AG04450 (cell line): ENCODE results near the gene OSM. TPM values are rescaled to one million over a fixed set of nuclear protein-coding genes. Genes with fewer than 3 reads are reported as not detected.
A peak's percentile ranks its signal among the peaks of the same experiment; 100 is the strongest.

Experiments
- CTCF ChIA-PET: fragments of 300-600, 350-600 bp; formaldehyde crosslinking; extraction: SDS; loops from one replicate; lab custom pipeline; 2022; ENCODE audit warnings: antibody characterized with exemption, inconsistent platforms; lab: Charles Lee
- POLR2A ChIA-PET: fragments of 350-600 bp; formaldehyde crosslinking; extraction: SDS; loops from one replicate; lab custom pipeline; 2021; ENCODE audit warnings: antibody characterized with exemption, inconsistent platforms; lab: Yijun Ruan, JAX
- DNase-seq: peaks from one replicate; pipeline ENCODE4 v3.0.0-alpha.2; 2011; ENCODE audit warnings: low read depth, low spot score
- H3K27ac ChIP-seq: one replicate; pipeline ENCODE4 v1.5.1; 2012; ENCODE audit warnings: low read depth, low read length, control low read depth
- H3K27me3 ChIP-seq: one replicate; pipeline ENCODE4 v1.6.0; 2012; ENCODE audit warnings: low read length; ENCODE audit not compliant: control insufficient read depth, insufficient read depth
- H3K4me3 ChIP-seq: 2 replicates; pipeline ENCODE4 v1.5.1; 2011; ENCODE audit warnings: mild to moderate bottlenecking, low read depth, low read length, control low read depth
- H3K9me3 ChIP-seq: 2 replicates; pipeline ENCODE4 v1.5.1; 2012; ENCODE audit warnings: low read length; ENCODE audit not compliant: control insufficient read depth, insufficient read depth
- polyA plus RNA-seq: library from polyadenylated mRNA; depleted of rRNA; stranded (reverse); fragments of >200 nt; gene quantifications from 2 replicates; pipeline ENCODE4 v1.2.3, GENCODE V29; 2011
- TF ChIP-seq, protein P1 (sequence below): IDR thresholded peaks from 2 replicates; pipeline ENCODE4 v1.5.1; 2011; ENCODE audit warnings: low read depth, low read length, control low read depth, inconsistent platforms

OSM gene
- polyA plus RNA-seq, 1 experiment, result not detected

DNA sequence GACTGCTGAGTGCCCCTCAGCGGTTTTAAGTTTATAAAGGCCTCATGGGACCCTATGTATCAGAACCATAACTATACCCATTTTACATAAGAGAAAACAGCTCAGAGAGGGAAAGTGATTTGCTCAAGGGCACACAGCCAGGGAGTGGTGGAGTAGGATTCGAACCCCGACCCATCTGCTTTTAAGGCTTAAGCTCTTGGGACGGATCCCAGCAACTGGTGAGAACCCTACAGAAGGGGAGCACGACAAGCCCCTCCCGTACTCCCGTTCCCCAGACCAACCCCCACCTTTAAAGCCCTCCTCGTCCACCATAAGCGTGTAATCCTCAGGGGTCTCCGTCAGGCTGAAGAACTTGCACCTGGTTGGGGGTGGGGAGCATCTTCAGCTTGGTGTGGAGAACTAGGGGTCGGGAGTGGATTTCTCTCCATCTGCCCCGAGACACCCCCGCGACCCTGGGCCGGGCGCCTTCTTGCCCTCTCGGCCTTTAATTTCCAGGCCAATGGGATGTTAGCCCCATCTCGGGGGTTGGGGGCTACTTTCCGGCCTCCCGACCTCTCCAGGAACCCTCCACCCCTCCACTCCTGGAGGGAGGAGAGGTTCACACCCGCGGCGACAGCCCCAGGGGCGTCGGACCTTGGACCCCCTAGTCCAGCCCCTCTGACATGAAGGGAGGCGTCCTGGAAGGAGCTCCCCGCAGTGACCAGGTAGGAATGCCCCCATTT lies 21.9 kb upstream of the OSM start:
- Histone ChIP-seq H3K9me3 (no peaks in the 10 kb centered on the region), H3K4me3 (peak overlapping the region; percentile 84), H3K27ac (peak overlapping the region; percentile 73), H3K27me3 (no peaks in the 10 kb centered on the region)
- POLR2A ChIA-PET, result interaction anchor here (0.7 to 3.3 kb wide), 7 partner anchors 11 to 99 kb away, joined by 3 to 19 read pairs (median 6); partner anchors contain the start of genes CCDC157, RNF215, SF3A1 and TBC1D10A
- no peak for DNase-seq
- TF ChIP-seq, protein P1, sequence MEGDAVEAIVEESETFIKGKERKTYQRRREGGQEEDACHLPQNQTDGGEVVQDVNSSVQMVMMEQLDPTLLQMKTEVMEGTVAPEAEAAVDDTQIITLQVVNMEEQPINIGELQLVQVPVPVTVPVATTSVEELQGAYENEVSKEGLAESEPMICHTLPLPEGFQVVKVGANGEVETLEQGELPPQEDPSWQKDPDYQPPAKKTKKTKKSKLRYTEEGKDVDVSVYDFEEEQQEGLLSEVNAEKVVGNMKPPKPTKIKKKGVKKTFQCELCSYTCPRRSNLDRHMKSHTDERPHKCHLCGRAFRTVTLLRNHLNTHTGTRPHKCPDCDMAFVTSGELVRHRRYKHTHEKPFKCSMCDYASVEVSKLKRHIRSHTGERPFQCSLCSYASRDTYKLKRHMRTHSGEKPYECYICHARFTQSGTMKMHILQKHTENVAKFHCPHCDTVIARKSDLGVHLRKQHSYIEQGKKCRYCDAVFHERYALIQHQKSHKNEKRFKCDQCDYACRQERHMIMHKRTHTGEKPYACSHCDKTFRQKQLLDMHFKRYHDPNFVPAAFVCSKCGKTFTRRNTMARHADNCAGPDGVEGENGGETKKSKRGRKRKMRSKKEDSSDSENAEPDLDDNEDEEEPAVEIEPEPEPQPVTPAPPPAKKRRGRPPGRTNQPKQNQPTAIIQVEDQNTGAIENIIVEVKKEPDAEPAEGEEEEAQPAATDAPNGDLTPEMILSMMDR, result no peak
- CTCF ChIA-PET, result interaction anchor here (0.7 to 3.3 kb wide), 41 partner anchors 9 to 284 kb away, joined by 3 to 44 read pairs (median 6); partner anchors contain the start of genes CCDC157, RNF215, SF3A1 and TBC1D10A

DNA sequence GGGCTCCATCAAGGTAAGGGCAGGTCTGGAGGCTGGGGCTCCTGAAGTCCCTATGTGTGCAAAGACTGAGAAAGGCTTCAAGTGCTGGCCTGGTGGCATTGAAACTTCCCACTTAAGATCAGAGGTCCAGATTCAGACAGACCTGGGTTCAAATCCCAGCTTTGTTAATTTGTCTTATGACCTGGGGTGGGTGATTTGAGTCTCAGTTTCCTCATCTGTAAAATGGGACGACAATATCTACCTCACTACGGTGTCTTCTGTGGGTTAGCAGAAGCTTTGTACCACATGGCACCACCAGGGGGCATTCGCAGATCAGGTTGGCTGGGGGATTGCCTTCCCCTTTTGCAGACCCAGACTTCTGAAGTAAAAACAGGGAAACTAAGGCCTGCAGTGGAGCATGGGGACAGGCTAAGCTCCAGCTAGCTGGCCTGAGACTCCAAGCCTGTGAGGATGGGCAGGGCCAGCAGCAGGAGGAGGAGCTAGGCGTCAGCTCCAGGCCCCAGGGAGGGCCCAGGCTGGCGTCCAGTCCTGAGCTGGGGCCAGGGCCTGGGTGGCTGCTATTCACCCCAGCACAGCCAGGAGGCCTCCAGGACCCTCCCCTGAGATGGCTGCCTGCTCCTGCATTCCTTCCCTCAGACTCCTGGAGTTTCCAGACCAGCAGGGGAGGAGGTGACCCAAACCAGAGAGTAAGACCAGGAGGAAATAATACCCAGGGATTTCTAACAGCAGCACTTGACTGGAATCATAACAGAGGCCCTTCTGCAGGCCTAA lies 21.2 kb upstream of the OSM start:
- ChIA-PET POLR2A (interaction anchor here (0.7 to 3.3 kb wide), 7 partner anchors 10 to 100 kb away, joined by 3 to 19 read pairs (median 6); partner anchors contain the start of genes CCDC157, RNF215, SF3A1 and TBC1D10A), CTCF (interaction anchor here (0.6 to 3.3 kb wide), 44 partner anchors 8 to 283 kb away, joined by 3 to 44 read pairs (median 6); partner anchors contain the start of genes CCDC157, RNF215, SF3A1 and TBC1D10A)
- Histone ChIP-seq H3K27ac (peak overlapping the region; percentile 73), H3K9me3 (no peaks in the 10 kb centered on the region), H3K4me3 (peak overlapping the region; percentile 84), H3K27me3 (no peaks in the 10 kb centered on the region)
- TF ChIP-seq, protein P1, result peak; percentile 55
- DNase-seq, result peak; percentile 76

DNA sequence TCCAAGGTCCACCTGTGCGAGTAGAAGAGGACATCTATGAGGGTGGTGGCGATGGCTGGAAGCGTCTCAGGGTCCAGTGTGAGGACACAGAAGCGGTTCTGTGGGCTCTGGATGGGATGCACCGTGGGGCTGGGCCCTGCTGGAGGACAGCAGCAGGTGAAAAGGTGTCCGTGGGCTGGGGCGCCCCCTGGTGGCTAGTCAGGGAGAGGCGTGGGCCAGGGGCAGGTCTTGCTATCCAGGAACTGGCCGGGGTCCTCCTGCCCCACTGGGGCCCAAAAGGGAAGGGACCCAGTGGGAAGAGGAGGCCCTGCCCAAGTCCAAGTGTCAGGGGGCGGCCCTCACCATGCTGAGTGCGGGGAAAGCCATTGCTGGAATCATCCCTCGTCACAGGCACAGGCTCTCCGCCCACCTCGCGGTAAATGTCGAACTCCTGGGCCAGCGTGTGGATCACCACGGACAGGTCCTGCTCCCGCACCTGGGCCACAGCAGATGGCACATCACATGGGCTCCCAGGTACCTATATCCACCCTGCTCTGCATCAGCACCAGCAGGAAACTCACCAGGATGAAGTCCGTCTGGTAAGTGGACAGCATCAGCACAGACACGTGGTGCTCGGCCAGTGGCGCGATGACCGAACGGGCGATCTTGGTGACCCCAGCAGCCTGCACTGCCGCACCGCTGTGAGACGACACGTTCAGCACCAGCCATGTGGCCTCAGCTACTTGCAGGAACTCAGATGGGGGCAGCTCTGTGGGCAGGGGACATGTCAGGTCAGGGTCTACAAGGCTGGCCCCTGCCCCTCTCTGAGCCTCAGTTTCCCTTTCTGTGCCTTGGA lies 20.4 kb upstream of the OSM start:
- POLR2A ChIA-PET, result interaction anchor here (1.0 to 3.3 kb wide), 6 partner anchors 9 to 100 kb away, joined by 4 to 19 read pairs (median 6); partner anchors contain the start of genes CCDC157, RNF215, SF3A1 and TBC1D10A
- DNase-seq, result no peak
- CTCF ChIA-PET, result interaction anchor here (0.6 to 3.3 kb wide), 39 partner anchors 9 to 282 kb away, joined by 3 to 44 read pairs (median 6); partner anchors contain the start of genes CCDC157, RNF215, SEC14L2 and SF3A1
- Histone ChIP-seq H3K27me3 (no peaks in the 10 kb centered on the region), H3K27ac (no peak overlapping the region), H3K9me3 (no peaks in the 10 kb centered on the region), H3K4me3 (no peak overlapping the region)
- TF ChIP-seq, protein P1, result peak; percentile 83

DNA sequence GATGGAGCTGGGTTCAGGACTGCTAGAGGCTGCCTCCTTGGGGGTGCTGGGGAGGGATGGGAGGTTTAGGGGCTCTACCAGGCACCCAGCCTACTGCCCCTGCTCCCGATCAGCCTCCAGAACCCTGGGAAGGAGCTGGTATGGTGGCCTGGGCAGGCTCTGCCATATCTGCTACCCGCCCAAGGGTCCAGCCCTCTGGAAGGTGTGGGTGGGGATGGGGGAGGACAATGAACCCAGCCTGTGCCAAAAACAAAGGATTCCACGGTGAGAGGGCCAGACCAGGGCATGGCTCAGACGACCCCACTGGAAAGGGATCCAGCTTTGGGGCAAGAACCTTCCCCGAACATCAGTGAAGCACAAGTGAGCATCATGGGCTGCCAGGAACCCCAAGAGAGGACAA lies 19.7 kb upstream of the OSM start:
- H3K4me3 ChIP-seq, result no peak overlapping the region
- TF ChIP-seq, protein P1, result no peak
- H3K27ac ChIP-seq, result no peak overlapping the region
- ChIA-PET POLR2A (no interaction called here), CTCF (interaction anchor here (0.8 to 1.0 kb wide), 5 partner anchors 9 to 183 kb away, joined by 3 to 5 read pairs (median 3); partner anchors contain the start of genes CCDC157, SEC14L2 and SF3A1)
- no peak for DNase-seq
- no peaks in the 10 kb centered on the region for H3K9me3 ChIP-seq
- no peaks in the 10 kb centered on the region for H3K27me3 ChIP-seq
